ENCODE measurements around the gene ZSCAN10. TPM values are rescaled to one million over a fixed set of nuclear protein-coding genes. Genes with fewer than 3 reads are reported as not detected.

ZSCAN10 gene
- total and polyA plus RNA-seq, 9 of the 15 experiments (the other 6 are each of a cell fraction or from before 2014, with no cell fraction given): 0.22 TPM; not detected in 8

- TF ChIP-seq AFF4 (CRISPR knock-in tag; IDR thresholded peaks at IDR 0.05) (no peak), ZNF165 (CRISPR knock-in tag; IDR thresholded peaks at IDR 0.05; ENCODE audit: borderline replicate concordance) (no peak), MLX (CRISPR knock-in tag; conservative IDR thresholded peaks at IDR 0.05) (no peak), KLF16 (IDR thresholded peaks at IDR 0.05) (no peak), ZNF3 (CRISPR knock-in tag; IDR thresholded peaks at IDR 0.05) (no peak), KLF13 (tag; IDR thresholded peaks at IDR 0.05; ENCODE audit: borderline replicate concordance, low read depth) (no peak), OTX1 (CRISPR knock-in tag; IDR thresholded peaks at IDR 0.05) (no peak), NFRKB (IDR thresholded peaks at IDR 0.05; ENCODE audit: low read depth) (no peak), ETV6 (IDR thresholded peaks at IDR 0.05; ENCODE audit: borderline replicate concordance in 1 of 2, low read depth in 2 of 2, low read length in 1 of 2) (no peak), ETV6 (CRISPR knock-in tag; IDR thresholded peaks at IDR 0.05; ENCODE audit: borderline replicate concordance) (no peak), ZNF436 (CRISPR knock-in tag; IDR thresholded peaks at IDR 0.05) (no peak), ELK3 (CRISPR knock-in tag; IDR thresholded peaks at IDR 0.05) (no peak), XRCC5 (IDR thresholded peaks at IDR 0.05; ENCODE audit: low read depth, low read length) (no peak), ZNF583 (CRISPR knock-in tag; IDR thresholded peaks at IDR 0.05) (no peak), ZNF175 (CRISPR knock-in tag; IDR thresholded peaks at IDR 0.05; ENCODE audit: low read depth) (no peak)
- TF ChIP-seq, protein P1, sequence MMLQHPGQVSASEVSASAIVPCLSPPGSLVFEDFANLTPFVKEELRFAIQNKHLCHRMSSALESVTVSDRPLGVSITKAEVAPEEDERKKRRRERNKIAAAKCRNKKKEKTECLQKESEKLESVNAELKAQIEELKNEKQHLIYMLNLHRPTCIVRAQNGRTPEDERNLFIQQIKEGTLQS (IDR thresholded peaks at IDR 0.05): no peak
- TF ChIP-seq, protein P1 (CRISPR knock-in tag; conservative IDR thresholded peaks at IDR 0.05): no peak
- TF ChIP-seq, protein P2, sequence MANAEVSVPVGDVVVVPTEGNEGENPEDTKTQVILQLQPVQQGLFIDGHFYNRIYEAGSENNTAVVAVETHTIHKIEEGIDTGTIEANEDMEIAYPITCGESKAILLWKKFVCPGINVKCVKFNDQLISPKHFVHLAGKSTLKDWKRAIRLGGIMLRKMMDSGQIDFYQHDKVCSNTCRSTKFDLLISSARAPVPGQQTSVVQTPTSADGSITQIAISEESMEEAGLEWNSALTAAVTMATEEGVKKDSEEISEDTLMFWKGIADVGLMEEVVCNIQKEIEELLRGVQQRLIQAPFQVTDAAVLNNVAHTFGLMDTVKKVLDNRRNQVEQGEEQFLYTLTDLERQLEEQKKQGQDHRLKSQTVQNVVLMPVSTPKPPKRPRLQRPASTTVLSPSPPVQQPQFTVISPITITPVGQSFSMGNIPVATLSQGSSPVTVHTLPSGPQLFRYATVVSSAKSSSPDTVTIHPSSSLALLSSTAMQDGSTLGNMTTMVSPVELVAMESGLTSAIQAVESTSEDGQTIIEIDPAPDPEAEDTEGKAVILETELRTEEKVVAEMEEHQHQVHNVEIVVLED (CRISPR knock-in tag; IDR thresholded peaks at IDR 0.05): peak; percentile 65; the same call in 1 of the 2 replicates
Observed at GRCh38 chr16:3134338-3135125, 35.4 kb upstream of the ZSCAN10 start, which contains the start of gene ZNF213 (continued).
